Gastrocnemius medialis (tissue), 4 donors: ENCODE results near the gene YAP1.

Source experiments
- POLR2A ChIP-seq, 2 donors: fragments of 450-650 bp; IDR thresholded peaks; one replicate each; pipeline ENCODE4 v1.6.1; 2017; ENCODE audit warnings: antibody characterized with exemption in 2 of 2, mild to moderate bottlenecking in 2 of 2, moderate library complexity in 2 of 2
- TF ChIP-seq, protein P1 (sequence below), 5 experiments: fragments of 450-650 bp in 3 of 5; fragments of 200-600 bp in 2 of 5; sonication (generic) in 2 of 5; IDR thresholded peaks in 4 of 5; conservative IDR thresholded peaks in 1 of 5; 1 replicate in 4 of 5; 2 replicates in 1 of 5; pipeline ENCODE4 v1.5.1; 2016 to 2019; ENCODE audit warnings: antibody characterized with exemption in 5 of 5, mild to moderate bottlenecking in 3 of 5, moderate library complexity in 3 of 5

DNA sequence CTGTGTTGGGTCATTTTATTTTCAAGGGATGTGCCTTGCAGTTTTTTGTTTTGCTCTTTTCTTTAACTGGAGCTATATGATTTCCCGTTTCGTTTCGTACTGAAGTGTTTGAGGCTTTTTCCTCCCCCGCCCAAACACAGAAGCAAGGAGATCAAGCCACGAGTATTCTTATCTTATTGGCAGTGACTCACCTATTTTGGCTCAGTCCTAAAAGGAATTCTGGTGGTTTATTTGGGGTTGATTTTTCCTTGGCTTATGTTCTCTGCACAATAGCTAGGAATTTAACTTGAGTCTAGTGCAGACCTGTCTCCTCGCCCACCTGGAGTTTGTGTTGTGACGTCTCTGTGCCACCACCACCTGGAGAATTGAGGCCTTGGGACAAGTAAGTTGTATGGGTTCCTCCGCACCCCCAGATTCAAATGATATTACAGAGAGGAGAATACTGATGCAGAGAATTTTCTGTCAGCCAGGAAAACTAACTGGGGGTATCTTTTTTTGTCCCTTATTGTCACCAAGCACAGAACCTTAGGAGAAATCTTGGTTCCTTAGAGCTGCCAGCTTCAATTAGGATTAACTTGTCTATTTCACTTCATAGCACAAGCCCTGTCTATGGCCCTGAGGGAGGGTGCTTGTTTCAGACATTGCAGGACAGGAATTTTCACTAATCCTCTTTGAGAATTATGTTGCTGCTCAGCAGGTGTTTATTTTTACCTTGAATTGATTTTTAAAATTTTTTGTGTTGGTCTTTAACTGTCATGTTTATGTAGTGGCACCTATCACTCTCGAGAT, 116.6 kb downstream of the YAP1 start:
- TF ChIP-seq, protein P1, sequence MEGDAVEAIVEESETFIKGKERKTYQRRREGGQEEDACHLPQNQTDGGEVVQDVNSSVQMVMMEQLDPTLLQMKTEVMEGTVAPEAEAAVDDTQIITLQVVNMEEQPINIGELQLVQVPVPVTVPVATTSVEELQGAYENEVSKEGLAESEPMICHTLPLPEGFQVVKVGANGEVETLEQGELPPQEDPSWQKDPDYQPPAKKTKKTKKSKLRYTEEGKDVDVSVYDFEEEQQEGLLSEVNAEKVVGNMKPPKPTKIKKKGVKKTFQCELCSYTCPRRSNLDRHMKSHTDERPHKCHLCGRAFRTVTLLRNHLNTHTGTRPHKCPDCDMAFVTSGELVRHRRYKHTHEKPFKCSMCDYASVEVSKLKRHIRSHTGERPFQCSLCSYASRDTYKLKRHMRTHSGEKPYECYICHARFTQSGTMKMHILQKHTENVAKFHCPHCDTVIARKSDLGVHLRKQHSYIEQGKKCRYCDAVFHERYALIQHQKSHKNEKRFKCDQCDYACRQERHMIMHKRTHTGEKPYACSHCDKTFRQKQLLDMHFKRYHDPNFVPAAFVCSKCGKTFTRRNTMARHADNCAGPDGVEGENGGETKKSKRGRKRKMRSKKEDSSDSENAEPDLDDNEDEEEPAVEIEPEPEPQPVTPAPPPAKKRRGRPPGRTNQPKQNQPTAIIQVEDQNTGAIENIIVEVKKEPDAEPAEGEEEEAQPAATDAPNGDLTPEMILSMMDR (IDR thresholded peaks at IDR 0.05 in 4 of 5, conservative IDR thresholded peaks at IDR 0.05 in 1 of 5), result no peak
- no peak for TF ChIP-seq POLR2A (IDR thresholded peaks at IDR 0.05)
